HG03159 (cell line): Measurements from ENCODE around the gene BCAR1.
"Not testable (repeated sequence)": the region's sequence is repeated elsewhere in the genome, so short reads cannot be mapped to it uniquely, and the experiment has no call there.

Experiments
- ATAC-seq: cut with Tn5 transposase; IDR thresholded peaks from one replicate; pipeline ENCODE4 v1.9.1; 2021; ENCODE audit warnings: mild to moderate bottlenecking, moderate library complexity; ENCODE audit not compliant: unreplicated experiment

The BCAR1 gene

GRCh38 chr16:75205961-75206748 is 45.3 kb downstream of the BCAR1 start:
- ATAC-seq: not testable (repeated sequence)

- ATAC-seq: not testable (repeated sequence)
These were observed 46.0 kb downstream of the BCAR1 start for GRCh38 chr16:75205438-75205837.

DNA sequence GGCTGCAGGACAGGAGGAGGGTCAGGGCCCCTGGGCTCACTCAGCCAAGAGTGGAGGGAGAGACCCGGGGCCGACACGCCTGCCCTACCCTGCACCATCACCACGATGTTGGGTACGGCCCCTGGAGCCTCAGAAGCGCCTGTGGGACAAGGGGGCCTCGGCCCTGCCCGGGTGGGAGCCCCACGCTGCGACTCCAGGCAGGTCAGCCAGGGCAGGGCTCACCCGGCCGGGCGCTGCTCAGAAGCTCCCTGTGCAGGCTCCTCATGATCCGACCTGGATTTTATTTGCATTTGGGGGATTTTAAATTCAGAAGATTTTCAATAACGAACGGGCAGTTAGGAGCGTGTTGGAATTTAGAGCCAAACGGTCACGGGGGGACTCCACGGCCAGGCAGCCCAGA is 46.5 kb downstream of the BCAR1 start:
- not testable (repeated sequence) for ATAC-seq

DNA sequence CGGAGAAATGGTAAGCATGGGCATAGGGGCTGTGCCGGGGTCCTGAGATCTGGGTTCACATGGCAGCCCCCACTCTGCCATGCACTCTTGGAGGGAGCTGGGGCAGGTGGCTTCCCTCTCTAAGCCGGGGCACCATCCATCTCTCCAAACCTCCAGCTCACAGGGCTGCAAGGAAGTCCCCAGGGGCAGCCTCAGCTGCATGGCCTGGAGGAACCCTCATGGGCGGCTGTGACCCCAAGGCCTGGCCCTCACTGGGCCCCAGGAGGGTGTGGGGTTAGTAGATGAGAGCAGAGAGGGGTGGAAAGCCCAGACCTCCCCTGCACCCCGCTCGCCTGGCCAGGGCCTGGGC is 47.0 kb downstream of the BCAR1 start:
- no peak for ATAC-seq

GRCh38 chr16:75203667-75204409 is 47.6 kb downstream of the BCAR1 start:
- ATAC-seq: no peak

DNA sequence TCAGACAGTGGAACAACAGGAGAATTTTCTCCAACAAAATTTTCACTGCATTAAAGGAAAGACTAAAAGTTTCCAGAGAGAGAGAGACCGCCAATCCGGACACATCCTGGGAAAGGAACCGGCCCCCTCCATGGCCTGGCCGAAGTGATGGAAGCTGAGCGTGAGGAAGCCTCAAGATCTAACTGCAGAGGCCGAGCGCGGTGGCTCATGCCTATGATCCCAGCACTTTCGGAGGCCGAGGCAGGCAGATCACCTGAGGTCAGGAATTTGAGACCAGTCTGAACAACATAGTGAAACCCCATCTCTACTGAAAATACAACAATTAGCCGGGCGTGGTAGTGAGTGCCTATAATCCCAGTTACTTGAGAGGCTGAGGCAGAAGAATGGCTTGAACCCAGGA is 48.3 kb downstream of the BCAR1 start:
- no peak for ATAC-seq

GRCh38 chr16:75202069-75202590 is 49.3 kb downstream of the BCAR1 start:
- ATAC-seq: no peak

GRCh38 chr16:75198135-75198600 is 53.3 kb downstream of the BCAR1 start:
- ATAC-seq: no peak

DNA sequence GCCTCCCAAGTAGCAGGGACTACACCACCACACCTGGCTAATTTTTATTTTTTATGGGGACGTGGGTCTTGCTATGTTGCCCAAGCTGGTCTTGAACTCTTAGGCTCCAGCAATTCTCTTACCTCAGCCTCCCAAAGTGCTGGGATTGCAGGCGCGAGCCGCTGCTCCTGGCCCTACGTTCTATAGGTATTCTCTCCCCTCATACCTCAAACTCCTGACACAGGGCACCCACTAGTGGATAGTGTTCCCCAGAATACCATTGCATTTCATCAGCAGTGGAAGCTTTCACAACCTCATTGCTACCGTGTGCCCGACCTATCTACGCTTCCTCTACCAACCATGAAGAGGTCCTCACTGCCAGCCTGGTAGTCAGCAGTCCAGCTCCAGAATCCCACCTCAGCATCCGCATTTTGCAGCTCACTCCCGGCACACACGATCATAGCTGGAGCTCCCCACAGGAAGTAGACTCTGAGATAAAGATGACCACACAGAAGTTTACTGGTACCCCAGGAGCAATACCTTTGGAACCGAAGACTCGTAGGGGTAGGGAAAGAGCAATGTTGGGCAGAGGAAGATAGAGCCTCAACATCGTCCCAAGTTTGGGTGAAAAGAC is 53.8 kb downstream of the BCAR1 start:
- no peak for ATAC-seq

DNA sequence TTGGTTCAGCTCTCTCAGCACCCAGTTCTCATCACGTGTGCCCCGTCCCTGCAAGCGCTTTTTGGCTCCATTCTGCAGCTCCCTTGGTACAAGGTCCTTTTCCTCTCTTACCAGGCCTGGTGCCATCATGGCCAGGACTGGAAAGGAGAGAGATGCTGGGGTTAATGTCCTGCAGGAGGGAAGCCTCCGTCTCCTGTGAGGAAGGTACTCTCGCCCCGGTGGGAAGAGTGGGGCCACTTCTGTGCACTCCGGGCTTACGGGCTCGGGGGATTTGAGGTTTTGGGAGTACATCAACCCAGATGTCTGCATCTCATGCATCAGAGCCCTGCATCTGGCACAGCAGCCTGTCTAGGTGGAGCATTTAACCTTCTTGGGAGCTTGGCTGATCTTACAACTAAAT is 54.6 kb downstream of the BCAR1 start:
- no peak for ATAC-seq

- no peak for ATAC-seq
These were observed 55.3 kb downstream of the BCAR1 start for GRCh38 chr16:75195811-75196790.

- no peak for ATAC-seq
These were observed 57.5 kb downstream of the BCAR1 start for GRCh38 chr16:75193730-75194444.

DNA sequence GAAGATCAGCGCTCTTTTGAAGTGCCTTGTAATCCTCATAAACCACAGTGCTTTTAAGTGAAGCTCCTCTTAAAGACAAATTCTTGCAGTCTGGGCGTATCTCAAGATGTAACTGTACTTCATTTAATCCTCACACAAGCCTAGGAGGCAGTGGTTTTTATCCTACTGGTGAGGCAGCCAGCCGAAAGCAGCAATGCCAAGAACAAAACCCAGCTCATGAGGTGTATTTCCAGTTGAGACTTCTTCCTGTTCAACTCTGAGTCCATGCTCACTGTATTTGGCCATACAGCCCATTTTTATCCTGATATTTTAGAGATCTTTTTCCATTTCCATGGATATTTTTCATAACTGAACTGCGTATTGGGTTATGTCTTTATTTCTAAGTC is 58.2 kb downstream of the BCAR1 start:
- ATAC-seq: no peak

DNA sequence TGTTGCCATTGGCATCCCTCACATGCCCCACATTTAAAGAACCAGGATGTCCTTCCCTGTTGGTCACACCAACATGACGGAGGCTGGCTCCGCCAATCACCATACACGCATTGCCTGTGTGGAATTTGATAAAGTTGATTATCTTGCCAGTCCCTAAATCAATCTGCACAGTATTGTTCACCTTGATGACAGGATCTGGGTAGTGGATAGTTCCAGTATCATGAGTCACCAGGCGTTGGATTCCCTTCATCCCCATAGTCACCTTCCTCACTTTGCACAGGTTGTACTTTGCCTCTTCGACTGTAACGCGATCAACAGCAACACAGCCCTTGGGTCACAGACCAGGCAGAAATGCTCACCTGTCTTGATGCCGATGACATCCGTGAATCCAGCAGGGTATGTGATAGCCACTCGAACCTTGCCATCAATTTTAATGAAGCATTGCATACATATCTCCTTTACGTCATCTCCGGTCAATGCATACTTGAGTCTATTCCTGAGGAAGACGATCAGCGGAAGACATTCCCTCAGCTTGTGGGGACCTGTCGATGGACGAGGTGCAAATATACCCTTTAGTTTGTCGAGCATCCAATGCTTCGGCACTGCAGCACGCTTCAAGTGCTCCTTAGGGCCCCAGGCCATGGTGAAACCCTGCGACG is 58.7 kb downstream of the BCAR1 start:
- ATAC-seq: no peak

GRCh38 chr16:75189638-75190245 is 61.7 kb downstream of the BCAR1 start:
- ATAC-seq: no peak

DNA sequence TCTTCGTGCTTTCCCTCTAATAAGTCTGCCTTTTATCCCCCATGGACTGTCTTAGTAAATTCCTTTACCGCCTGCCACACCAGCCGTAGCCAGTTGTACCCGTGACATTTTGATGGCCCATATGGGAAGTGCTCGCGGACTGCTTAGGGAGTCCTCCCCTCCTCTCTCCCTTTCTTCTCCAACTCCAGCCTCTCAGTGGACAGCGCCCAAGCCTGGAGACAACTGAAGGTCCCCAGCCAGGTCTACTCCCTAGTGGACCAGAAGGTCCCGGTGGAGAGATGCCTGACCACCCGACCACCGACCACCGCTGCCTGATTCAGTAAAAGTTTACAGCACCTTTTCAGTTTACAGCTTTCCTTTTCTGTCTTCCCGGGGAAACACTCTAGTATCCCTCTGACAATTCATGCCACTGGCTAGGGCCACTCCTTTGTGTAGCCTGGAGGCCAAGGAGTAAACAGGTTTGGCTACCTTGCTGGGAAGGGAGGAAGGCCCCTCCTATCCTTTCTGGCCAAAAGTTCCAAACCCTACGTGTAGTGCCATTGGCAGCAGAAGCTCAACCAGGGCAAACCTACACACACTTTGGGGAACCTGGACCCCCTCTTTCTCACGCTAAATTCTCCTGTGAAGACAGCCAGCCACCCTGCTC is 62.5 kb downstream of the BCAR1 start:
- ATAC-seq: no peak

DNA sequence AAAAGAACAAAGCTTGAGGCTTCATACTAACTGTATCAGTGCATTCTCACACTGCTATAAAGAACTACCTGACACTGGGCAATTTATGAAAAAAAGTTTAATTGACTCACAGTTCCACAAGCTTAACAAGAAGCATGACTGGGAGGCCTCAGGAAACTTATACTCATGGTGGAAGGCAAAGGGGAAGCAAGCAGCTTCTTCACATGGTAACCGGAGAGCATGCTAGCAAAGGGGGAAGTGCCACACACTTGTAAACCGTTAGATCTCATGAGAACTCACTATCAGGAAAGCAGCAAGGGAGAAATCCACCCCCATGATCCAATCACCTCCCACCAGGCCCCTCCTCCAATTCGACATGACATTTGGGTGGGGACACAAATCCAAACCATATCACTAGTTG is 69.8 kb downstream of the BCAR1 start:
- no peak for ATAC-seq

GRCh38 chr16:75179208-75179607 is 72.2 kb downstream of the BCAR1 start:
- no peak for ATAC-seq
